GM19193 (cell line): ENCODE measurements around the gene IL16.

Experiments used
- POLR2A ChIP-seq: IDR thresholded peaks from 4 replicates; pipeline ENCODE4 v1.6.1; 2011; ENCODE audit not compliant: insufficient read depth, insufficient read length; ENCODE audit errors: extremely low read depth

The IL16 gene

DNA sequence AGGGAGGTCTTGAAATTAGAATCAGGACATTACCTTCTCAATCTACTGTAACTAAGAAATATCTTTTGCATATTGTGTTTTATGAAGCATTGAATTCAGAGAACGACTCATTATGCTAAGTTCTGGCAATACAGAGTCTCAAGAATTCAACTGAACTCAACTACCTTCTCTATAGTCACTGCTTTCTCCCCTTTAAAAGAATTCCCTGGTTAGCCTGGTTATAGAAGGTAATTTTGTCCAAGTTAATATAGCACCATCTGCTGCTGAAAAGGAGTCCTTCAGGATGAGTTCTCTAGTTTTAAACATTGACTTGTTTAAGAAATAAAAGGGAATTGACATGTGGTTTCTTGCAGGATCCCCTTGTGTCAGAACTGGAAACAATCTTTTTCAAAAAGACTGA lies 60.2 kb downstream of the IL16 start:
- no peak for TF ChIP-seq POLR2A

DNA sequence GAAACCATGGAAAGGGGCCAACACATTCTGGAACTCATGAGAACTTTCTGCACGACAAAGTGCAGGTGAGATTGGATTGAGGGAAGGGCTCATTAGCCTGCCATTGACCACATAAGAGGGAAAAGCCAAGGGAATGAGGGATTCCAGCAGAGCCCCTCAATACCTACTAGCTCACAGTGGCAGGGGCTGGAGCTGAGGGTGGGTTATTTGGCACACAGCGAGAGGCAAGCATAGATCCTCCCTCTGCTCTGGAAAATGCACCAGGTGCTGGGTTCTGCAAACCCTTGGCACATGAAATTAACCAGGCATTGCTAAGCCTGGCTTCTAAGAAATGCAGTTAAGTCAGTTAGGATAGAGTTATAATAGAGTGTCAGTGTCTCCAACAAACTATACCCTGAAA lies 60.8 kb downstream of the IL16 start:
- TF ChIP-seq POLR2A, result no peak

- no peak for TF ChIP-seq POLR2A
Measured at GRCh38 chr15:81258455-81258854, 61.8 kb downstream of the IL16 start.

- no peak for TF ChIP-seq POLR2A
Measured at GRCh38 chr15:81259760-81260298, 63.1 kb downstream of the IL16 start.

GRCh38 chr15:81261172-81261811 lies 64.6 kb downstream of the IL16 start:
- TF ChIP-seq POLR2A, result no peak

GRCh38 chr15:81263477-81263876 lies 66.8 kb downstream of the IL16 start:
- no peak for TF ChIP-seq POLR2A

GRCh38 chr15:81264072-81264857 lies 67.6 kb downstream of the IL16 start:
- no peak for TF ChIP-seq POLR2A

- no peak for TF ChIP-seq POLR2A
Measured at GRCh38 chr15:81265256-81265943, 68.7 kb downstream of the IL16 start.

DNA sequence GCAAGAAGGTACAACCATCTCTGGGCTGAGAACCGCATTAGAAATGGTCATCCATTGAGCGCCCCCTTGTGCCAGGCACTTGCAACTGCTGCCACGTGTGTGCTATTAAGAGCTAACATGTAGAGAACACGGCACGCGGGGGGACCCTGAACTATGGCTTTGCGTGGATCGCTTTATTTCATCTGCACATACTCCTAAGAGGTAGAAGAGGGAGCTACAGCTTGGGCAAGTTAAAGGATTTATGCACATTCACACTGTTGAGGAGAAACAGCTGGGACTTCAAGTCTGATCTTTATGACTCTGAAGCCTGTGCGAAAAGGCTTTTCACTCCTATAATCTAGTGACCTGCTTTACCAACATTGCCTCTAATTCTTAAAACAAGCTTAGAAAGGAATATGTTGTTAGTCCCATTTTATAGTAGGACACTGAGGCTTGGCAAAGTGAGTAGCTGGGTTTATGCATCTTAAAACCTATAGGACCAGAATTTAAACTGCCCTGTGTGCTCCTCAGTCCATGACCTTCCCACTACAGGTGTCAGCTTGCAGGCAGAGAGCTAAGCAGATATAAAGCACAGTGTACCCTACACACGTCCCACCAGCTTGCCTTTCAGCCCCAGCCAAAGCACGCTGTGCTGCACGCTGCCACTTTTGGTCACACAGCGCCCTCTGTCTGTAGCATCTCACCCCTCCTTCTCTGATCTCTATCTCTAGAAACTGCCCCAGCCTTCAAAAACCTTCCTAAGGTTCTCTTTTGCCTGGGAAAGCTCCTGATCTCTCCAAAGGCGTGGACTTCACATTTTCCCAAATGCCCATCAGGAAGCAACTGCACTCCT lies 69.5 kb downstream of the IL16 start:
- no peak for TF ChIP-seq POLR2A

- no peak for TF ChIP-seq POLR2A
Measured at GRCh38 chr15:81268340-81268739, 71.7 kb downstream of the IL16 start.

DNA sequence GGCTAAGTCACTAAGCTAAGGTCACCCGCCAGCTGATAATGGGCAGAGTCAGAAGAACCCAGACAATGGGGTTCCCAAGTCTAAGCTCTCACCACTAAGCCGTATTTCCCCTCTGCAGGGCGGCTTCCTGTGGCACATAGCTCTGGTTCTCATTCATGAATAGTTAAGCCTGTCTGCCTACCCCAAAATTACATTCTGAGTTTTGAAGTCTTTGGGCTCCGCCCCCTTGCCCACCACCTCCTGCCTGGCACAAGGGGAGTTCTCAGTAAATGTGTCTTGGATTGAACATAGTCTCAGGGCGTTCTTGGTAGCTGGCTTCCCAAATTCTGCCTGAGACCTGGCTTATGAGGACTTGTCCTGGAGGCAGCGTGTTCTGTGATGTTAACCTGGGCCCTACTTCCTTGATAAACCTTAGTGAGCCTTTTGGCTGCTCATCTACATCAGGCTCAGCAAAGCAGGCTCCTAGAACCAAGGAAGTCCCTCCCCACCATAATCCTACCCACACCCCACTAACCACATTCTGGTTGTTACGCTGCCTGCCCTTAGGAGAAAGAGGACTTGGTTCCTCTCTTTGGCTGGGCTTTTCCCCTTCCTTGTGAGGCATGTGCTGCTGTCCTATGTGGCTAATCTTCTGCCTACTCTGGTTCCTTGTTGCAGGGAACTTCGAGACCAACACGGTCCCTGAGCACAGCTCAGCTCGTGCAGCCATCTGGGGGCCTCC lies 72.4 kb downstream of the IL16 start:
- TF ChIP-seq POLR2A, result no peak

DNA sequence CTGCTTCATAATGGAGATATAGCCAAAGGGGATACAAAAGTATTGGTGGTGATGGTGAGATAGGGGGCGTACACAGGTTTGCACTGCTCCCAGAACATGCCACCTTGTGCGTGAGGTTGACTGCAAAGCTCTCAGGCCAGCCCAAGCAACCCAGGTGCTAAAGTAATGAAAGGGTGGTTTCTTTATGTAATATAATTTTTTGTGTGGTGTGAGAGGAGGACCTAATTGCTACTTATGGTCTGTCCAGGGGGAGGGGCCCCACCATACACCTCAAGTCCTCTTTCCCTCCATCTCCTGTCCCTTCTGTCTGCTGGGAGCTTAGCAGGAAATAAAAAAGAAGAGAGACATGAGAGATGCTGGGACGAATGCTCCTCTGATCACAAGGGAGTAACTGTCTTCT lies 73.5 kb downstream of the IL16 start:
- TF ChIP-seq POLR2A, result no peak

- TF ChIP-seq POLR2A, result no peak
Measured at GRCh38 chr15:81270781-81271491, 74.3 kb downstream of the IL16 start.
